SK-N-SH (cell line): ENCODE measurements around the gene TRMT112. TPM values are rescaled to one million over a fixed set of nuclear protein-coding genes. Genes with fewer than 3 reads are reported as not detected.
A peak's percentile ranks its signal among the peaks of the same experiment; 100 is the strongest.

Source experiments
- CTCF ChIA-PET: fragments of 300-600, 350-600 bp; formaldehyde crosslinking; extraction: SDS; loops from one replicate; lab custom pipeline; 2021; lab: Yijun Ruan, JAX
- POLR2A ChIA-PET: fragments of 350-600 bp; sonication (Branson Sonifier 250); formaldehyde crosslinking; extraction: SDS; loops from one replicate; lab custom pipeline; 2020; ENCODE audit warnings: antibody characterized with exemption, inconsistent platforms; lab: Yijun Ruan, JAX
- DNase-seq: peaks from one replicate; pipeline ENCODE4 v3.0.0; 2012
- H2AFZ ChIP-seq: fragments of 200-600 bp; sonication (generic); 2 replicates; pipeline ENCODE4 v1.8.1; 2016; ENCODE audit warnings: antibody characterized with exemption, mild to moderate bottlenecking, low read depth
- H3F3A ChIP-seq: fragments of 200-600 bp; sonication (generic); replicated peaks from 2 replicates; pipeline ENCODE3; 2016; ENCODE audit warnings: antibody characterized with exemption, mild to moderate bottlenecking; ENCODE audit not compliant: insufficient read depth
- H3K27ac ChIP-seq, 2 experiments: fragments of 200-500 bp in 1 of 2; fragments of 200-600 bp in 1 of 2; sonication (Bioruptor generic) in 1 of 2; sonication (generic), shearing (Covaris generic) in 1 of 2; 2 replicates each; pipeline versions ENCODE4 v1.5.1 to v1.6.1; 2014 to 2016; ENCODE audit warnings: low read depth in 2 of 2, inconsistent platforms in 1 of 2, low read length in 1 of 2, mild to moderate bottlenecking in 1 of 2, mixed read lengths in 1 of 2
- H3K27me3 ChIP-seq: fragments of 200-600 bp; sonication (generic), shearing (Covaris generic); 2 replicates; pipeline ENCODE4 v1.6.1; 2016; ENCODE audit warnings: mixed run types; ENCODE audit not compliant: insufficient read depth
- H3K36me3 ChIP-seq, 2 experiments: fragments of 200-500 bp in 1 of 2; fragments of 200-600 bp in 1 of 2; sonication (Bioruptor generic) in 1 of 2; sonication (generic) in 1 of 2; replicated peaks in 1 of 2; 2 replicates each; pipeline versions ENCODE3 to v1.5.1; 2014 to 2016; ENCODE audit warnings: low read length in 1 of 2, mild to moderate bottlenecking in 1 of 2; ENCODE audit not compliant: insufficient read depth in 2 of 2, control insufficient read depth in 1 of 2
- H3K4me1 ChIP-seq, 2 experiments: fragments of 200-500 bp in 1 of 2; fragments of 200-600 bp in 1 of 2; sonication (Bioruptor generic) in 1 of 2; sonication (generic), shearing (Covaris generic) in 1 of 2; 2 replicates each; pipeline versions ENCODE4 v1.5.1 to v1.6.1; 2014 to 2016; ENCODE audit warnings: low read depth in 1 of 2, low read length in 1 of 2, mixed run types in 1 of 2; ENCODE audit not compliant: insufficient read depth in 2 of 2, control insufficient read depth in 1 of 2
- H3K4me2 ChIP-seq: fragments of 200-600 bp; sonication (generic), shearing (Covaris generic); 2 replicates; pipeline ENCODE4 v1.6.1; 2017; ENCODE audit warnings: mixed run types
- H3K4me3 ChIP-seq, 2 experiments: fragments of 200-500 bp in 1 of 2; fragments of 200-600 bp in 1 of 2; sonication (Bioruptor generic) in 1 of 2; sonication (generic), shearing (Covaris generic) in 1 of 2; 2 replicates each; pipeline versions ENCODE4 v1.5.1 to v1.8.1; 2014 to 2016; ENCODE audit warnings: low read depth in 2 of 2, inconsistent platforms in 1 of 2, low read length in 1 of 2, mild to moderate bottlenecking in 1 of 2, mixed read lengths in 1 of 2, moderate library complexity in 1 of 2
- H3K79me2 ChIP-seq: fragments of 200-600 bp; sonication (generic); 2 replicates; pipeline ENCODE4 v1.8.1; 2017; ENCODE audit warnings: mild to moderate bottlenecking; ENCODE audit not compliant: insufficient read depth
- H3K9ac ChIP-seq: fragments of 200-600 bp; sonication (generic); 2 replicates; pipeline ENCODE4 v1.6.1; 2017; ENCODE audit warnings: mixed run types
- H3K9me2 ChIP-seq: fragments of 200-600 bp; sonication (generic); 2 replicates; pipeline ENCODE4 v1.6.1; 2017; ENCODE audit warnings: mixed run types
- H3K9me3 ChIP-seq: fragments of 200-600 bp; sonication (generic); 2 replicates; pipeline ENCODE4 v1.6.1; 2017; ENCODE audit warnings: mixed run types, mild to moderate bottlenecking, moderate library complexity
- H4K20me1 ChIP-seq: fragments of 200-600 bp; sonication (generic); 2 replicates; pipeline ENCODE4 v1.6.1; 2017; ENCODE audit warnings: mild to moderate bottlenecking, mixed run types; ENCODE audit not compliant: insufficient read depth
- EZH2phosphoT487 ChIP-seq: fragments of 200-600 bp; sonication (generic); IDR thresholded peaks from 2 replicates; pipeline ENCODE4 v1.6.1; 2017; ENCODE audit warnings: low read depth, mixed run types, mild to moderate bottlenecking, antibody characterized with exemption, moderate library complexity, borderline replicate concordance
- JUND ChIP-seq: IDR thresholded peaks from 2 replicates; pipeline ENCODE4 v1.4.0; 2012
- RAD21 ChIP-seq: IDR thresholded peaks from 2 replicates; pipeline ENCODE4 v1.6.1; 2012; ENCODE audit warnings: mild to moderate bottlenecking, low read length
- WGBS: methylation state at CpG from one replicate; pipeline ENCODE4 v1.1.6; 2017; ENCODE audit warnings: low lambda C conversion rate; 5-methylcytosine and 5-hydroxymethylcytosine counted together
- polyA plus RNA-seq, 3 experiments: library from polyadenylated mRNA; depleted of rRNA; stranded (reverse); fragments of >200 nt; gene quantifications; 2 replicates each; pipeline ENCODE4 v1.2.3, GENCODE V29; 2012
- TF ChIP-seq, protein P1 (sequence below): IDR thresholded peaks from 2 replicates; pipeline ENCODE4 v1.6.1; 2012; ENCODE audit warnings: mild to moderate bottlenecking, low read depth, low read length, moderate library complexity
- TF ChIP-seq, protein P2 (sequence below): IDR thresholded peaks from 2 replicates; pipeline ENCODE4 v1.4.0; 2012; ENCODE audit warnings: low read depth, borderline replicate concordance
- TF ChIP-seq, protein P3 (sequence below): fragments of 150-350 bp; IDR thresholded peaks from 2 replicates; pipeline ENCODE4 v1.6.1; 2016; ENCODE audit warnings: mild to moderate bottlenecking, low read depth, low read length

Gene TRMT112
- polyA plus RNA-seq, 1 of the 3 experiments (the other 2 are of a cell fraction): 699 TPM

DNA sequence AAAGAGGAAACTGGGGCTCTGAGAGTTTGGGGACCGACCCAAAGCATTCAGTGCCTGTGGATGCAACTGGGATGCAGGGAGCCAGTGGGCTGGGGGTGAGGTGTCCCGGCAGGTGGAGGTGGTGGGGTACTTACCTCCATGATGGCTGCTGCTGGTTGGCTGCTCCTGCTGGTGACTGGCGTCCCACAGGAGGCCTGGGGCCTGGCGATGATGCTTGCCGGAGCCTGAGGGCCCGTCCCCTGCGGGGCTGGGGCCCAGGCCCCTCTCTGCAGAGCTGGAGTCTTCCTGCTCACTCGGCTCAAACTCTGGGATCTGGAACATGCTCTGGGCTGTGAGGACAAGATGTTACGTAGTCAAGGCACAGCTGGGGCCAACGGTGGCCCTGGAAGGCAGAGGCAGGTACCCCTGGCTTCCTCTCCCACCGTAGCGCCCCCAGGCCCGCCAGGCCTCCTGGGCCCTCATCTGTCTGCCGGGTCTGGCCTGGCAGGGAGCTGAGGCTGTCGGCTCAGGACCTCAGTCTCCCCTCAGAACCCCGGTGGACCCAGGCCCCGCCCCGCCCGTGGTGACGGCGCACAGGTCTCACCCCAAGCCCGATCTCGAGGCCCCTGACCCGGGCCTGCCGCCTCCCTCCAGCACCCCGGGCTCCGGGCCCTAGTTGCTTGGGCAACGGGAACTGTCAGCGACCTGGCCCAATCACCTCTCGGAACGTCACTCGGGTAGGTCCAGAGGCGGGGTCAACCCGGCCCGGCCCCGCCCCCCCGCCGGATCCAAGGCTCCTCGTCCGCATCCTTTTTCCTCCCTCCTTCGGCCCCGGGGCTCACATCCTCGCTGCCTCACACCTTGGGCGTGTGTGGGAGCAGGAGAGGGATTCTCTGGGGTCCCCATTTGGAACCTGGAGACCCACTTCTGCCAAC is 33.1 kb downstream of the TRMT112 start, which contains the start of gene BAD (continued):
- TF ChIP-seq, protein P1, sequence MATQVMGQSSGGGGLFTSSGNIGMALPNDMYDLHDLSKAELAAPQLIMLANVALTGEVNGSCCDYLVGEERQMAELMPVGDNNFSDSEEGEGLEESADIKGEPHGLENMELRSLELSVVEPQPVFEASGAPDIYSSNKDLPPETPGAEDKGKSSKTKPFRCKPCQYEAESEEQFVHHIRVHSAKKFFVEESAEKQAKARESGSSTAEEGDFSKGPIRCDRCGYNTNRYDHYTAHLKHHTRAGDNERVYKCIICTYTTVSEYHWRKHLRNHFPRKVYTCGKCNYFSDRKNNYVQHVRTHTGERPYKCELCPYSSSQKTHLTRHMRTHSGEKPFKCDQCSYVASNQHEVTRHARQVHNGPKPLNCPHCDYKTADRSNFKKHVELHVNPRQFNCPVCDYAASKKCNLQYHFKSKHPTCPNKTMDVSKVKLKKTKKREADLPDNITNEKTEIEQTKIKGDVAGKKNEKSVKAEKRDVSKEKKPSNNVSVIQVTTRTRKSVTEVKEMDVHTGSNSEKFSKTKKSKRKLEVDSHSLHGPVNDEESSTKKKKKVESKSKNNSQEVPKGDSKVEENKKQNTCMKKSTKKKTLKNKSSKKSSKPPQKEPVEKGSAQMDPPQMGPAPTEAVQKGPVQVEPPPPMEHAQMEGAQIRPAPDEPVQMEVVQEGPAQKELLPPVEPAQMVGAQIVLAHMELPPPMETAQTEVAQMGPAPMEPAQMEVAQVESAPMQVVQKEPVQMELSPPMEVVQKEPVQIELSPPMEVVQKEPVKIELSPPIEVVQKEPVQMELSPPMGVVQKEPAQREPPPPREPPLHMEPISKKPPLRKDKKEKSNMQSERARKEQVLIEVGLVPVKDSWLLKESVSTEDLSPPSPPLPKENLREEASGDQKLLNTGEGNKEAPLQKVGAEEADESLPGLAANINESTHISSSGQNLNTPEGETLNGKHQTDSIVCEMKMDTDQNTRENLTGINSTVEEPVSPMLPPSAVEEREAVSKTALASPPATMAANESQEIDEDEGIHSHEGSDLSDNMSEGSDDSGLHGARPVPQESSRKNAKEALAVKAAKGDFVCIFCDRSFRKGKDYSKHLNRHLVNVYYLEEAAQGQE: no peak

DNA sequence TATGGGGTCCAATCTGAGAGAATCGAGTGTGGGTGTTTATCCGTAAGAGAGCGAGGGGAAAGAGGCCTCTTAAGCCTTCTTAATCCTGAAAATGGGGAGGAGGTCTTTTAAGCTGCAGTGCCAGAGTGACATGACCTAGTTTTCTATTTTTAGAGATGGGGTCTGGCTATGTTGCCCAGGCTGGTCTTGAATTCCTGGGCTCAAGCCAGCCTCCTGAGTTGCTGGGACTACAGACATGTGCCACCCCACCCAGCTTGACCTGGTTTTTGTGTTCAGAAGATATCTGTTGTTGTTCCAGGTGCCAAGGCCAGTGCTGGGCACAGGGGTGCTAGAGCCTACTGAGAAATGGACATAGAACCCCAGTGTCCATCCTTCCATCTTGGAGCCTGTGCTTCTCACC is 34.3 kb downstream of the TRMT112 start:
- ChIA-PET POLR2A (interaction anchor here (0.9 to 3.2 kb wide), 2 partner anchors 12 to 21 kb away, joined by 3 to 33 read pairs; no protein-coding TSS in a partner anchor), CTCF (interaction anchor here (0.9 to 12.2 kb wide), 5 partner anchors 11 to 35 kb away, joined by 3 to 196 read pairs (median 17); partner anchors contain the start of genes CATSPERZ, ESRRA and PLCB3)
- H3K9me2 ChIP-seq: no peaks in the 10 kb centered on the region
- H3K27ac ChIP-seq: no peak overlapping the region
- H3F3A ChIP-seq: peaks cover 9% of the 10 kb centered on the region
- H3K79me2 ChIP-seq: peaks cover 28% of the 10 kb centered on the region
- H3K4me3 ChIP-seq: no peak overlapping the region
- H3K27me3 ChIP-seq: no peaks in the 10 kb centered on the region
- peak overlapping the region; percentile 89; the same call in 1 of the 2 replicates for H3K9ac ChIP-seq
- no peaks in the 10 kb centered on the region for H3K9me3 ChIP-seq
- H2AFZ ChIP-seq: no peak overlapping the region
- H4K20me1 ChIP-seq: no peaks in the 10 kb centered on the region
- peaks cover 4 to 6% of the 10 kb centered on the region in 2 experiments for H3K36me3 ChIP-seq
- DNase-seq: no peak
- peak overlapping the region; percentile 100 for H3K4me2 ChIP-seq
- WGBS: 96% methylated on average over 3 of the region's 3 CpGs
- peaks cover 8 to 21% of the 10 kb centered on the region in 2 experiments; a peak in 2 of 4 replicates for H3K4me1 ChIP-seq
- TF ChIP-seq, protein P2, sequence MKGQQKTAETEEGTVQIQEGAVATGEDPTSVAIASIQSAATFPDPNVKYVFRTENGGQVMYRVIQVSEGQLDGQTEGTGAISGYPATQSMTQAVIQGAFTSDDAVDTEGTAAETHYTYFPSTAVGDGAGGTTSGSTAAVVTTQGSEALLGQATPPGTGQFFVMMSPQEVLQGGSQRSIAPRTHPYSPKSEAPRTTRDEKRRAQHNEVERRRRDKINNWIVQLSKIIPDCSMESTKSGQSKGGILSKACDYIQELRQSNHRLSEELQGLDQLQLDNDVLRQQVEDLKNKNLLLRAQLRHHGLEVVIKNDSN: no peak
- TF ChIP-seq RAD21: no peak
- TF ChIP-seq, protein P1: no peak
- TF ChIP-seq EZH2phosphoT487: no peak
- TF ChIP-seq JUND: no peak
- TF ChIP-seq, protein P3, sequence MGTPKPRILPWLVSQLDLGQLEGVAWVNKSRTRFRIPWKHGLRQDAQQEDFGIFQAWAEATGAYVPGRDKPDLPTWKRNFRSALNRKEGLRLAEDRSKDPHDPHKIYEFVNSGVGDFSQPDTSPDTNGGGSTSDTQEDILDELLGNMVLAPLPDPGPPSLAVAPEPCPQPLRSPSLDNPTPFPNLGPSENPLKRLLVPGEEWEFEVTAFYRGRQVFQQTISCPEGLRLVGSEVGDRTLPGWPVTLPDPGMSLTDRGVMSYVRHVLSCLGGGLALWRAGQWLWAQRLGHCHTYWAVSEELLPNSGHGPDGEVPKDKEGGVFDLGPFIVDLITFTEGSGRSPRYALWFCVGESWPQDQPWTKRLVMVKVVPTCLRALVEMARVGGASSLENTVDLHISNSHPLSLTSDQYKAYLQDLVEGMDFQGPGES: no peak
